Hair follicle dermal papilla cell (primary cell): ENCODE measurements around the gene AKR7A3. TPM values are rescaled to one million over a fixed set of nuclear protein-coding genes. Genes with fewer than 3 reads are reported as not detected.

Source experiments
- small RNA-seq: library from RNA; depleted of rRNA; stranded (forward); fragments of <200 nt; gene quantifications from one replicate; pipeline ENCODE3, GENCODE V24; 2012
- total RNA-seq: library from RNA; depleted of rRNA; stranded (reverse); fragments of >200 nt; gene quantifications from 2 replicates; pipeline ENCODE4 v1.2.3, GENCODE V29; 2012

AKR7A3 gene
- total RNA-seq: 0.85 and 1.1 TPM in 2 replicates

DNA sequence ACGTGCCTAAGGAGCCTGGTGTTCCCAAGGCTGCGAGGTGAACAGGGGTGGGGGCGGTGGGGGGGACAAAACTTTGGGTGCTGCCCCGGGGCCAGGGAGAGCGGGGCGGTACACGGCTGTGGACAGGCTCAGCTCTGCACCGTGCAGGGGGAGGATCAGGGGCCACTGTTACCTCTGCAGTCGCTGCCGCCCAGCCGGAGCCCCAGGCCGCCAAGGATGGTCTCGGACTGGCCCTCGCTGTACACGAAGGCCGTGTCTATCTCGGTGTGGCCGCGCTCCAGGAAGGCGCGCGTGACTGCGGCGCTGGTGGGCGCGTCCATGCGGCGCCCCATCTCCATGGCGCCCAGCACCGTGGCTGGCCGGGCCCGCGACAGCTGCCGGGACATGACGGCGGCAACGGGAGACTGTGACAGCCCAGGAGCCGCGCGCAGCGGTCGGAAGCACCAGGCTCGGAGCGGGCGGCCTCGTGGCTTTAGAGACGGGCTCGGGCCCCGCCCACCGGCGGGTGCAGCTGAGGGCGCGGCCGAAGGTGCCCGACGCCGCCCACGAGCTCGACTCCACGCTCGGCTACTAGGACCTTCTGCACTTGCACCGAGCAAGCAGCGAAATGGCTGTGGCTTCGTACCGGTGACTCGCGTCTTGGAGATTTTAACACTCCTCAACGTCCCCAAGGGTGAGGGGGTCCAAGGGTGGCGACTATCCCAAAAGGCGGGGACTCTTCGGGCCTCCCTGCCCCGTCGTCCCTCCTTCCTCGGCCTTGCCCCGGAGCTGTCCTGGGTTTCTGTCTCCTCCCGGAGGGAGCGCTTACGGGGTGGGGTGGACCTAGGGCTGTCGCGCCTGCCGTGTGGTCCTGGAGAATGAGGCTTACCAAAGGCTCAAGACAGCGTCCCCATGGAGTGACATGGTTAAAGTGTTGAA lies at the start of gene AKR7A3:
Gene AKR7A3 (minus strand): TSS at position 447 of the 918 bp plus-strand sequence. CDS start 61 bp downstream, at position 386.

GRCh38 chr1:19311931-19312781 lies 23.6 kb upstream of the AKR7A3 start, which contains the start of the genes AKR7A2 and SLC66A1:
Gene AKR7A2 (minus strand): TSS chr1:19312144. CDS start chr1:19312124, 20 bp downstream.
Gene SLC66A1 (plus strand): TSS chr1:19312326. CDS start chr1:19317678, 5,352 bp downstream.

DNA sequence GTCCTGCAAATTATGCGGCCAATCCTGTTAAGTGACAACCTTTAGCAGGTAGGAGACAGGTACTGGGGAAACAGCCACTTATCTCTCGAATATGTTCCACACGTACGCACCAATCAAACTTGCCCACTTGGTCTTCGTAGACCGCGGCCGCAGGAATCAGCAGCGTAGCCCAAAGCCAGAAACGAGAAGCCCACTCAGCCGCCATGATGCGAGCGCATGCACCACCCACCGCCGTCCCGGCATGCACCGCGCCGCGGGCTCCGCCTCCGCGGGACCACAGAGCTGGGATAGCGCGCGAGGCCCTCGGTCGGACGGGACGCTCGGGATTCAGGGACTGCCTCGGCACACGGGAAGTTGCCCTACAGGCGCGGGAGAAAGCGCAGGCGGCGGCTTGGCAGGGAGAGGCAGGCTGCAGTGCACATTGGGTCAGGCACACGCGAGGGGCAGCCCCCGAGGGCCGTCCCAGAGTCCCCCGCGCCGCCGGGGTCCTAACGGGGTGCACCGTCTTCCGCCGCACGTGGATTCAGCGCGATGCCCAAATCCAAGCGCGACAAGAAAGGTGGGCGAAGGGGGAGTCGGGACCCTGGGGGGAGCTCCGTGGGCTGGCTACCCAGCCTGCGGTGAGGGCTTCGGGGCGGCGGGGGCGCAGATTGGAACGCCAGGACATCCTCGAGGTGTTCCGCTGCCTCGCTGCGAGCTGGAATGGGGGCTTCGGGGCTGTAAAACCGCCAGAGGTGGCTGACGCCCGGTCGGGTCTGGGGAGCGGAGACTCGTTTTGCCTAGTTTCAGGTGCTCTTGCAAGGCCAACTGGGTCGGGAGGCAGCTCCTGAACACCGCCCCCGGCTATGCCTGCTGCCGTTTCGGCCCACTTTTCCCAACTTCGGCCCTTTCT lies 37.0 kb downstream of the AKR7A3 start, which contains the start of the genes EMC1 and MRTO4:
Gene EMC1 (minus strand): TSS at position 220 of the 892 bp plus-strand sequence. CDS start 15 bp downstream, at position 205.
Gene MRTO4 (plus strand): TSS at position 501 of the 892 bp plus-strand sequence. CDS start 31 bp downstream, at position 532.

Small RNA genes lying within 50 kb of the gene (small RNA-seq; reads per million reads assigned to genes)
- gene RNU6-1099P: not detected

Other genes with a start within 250 kb of the AKR7A3 start
- 137 and 181 TPM in 2 replicates for gene UBR4, start 78.5 kb downstream of the AKR7A3 start, total RNA-seq
- 69.8 and 71.9 TPM in 2 replicates for gene EMC1, start 37.2 kb downstream of the AKR7A3 start, total RNA-seq
- gene MRTO4, start 37.0 kb downstream of the AKR7A3 start, total RNA-seq: 16.4 and 17.4 TPM in 2 replicates
- gene AKR7A2, start 23.4 kb upstream of the AKR7A3 start, total RNA-seq: 69.8 and 87.4 TPM in 2 replicates
- gene SLC66A1, start 23.6 kb upstream of the AKR7A3 start, total RNA-seq: 24.2 and 25.6 TPM in 2 replicates
- 186 and 205 TPM in 2 replicates for gene CAPZB, start 196.8 kb upstream of the AKR7A3 start, total RNA-seq